Fibroblast of villous mesenchyme (primary cell): ENCODE data around the gene ZC3H10. TPM values are rescaled to one million over a fixed set of nuclear protein-coding genes. Genes with fewer than 3 reads are reported as not detected.
"Not testable (repeated sequence)": the region's sequence is repeated elsewhere in the genome, so short reads cannot be mapped to it uniquely, and the experiment has no call there.

Experiments
- DNase-seq: peaks from one replicate; pipeline ENCODE4 v3.0.0-alpha.2; 2010; ENCODE audit warnings: low read depth
- H3K4me3 ChIP-seq: 2 replicates; pipeline ENCODE4 v1.5.1; 2011; ENCODE audit warnings: low read depth, mild to moderate bottlenecking, low read length
- CTCF ChIP-seq: IDR thresholded peaks from 2 replicates; pipeline ENCODE4 v1.5.1; 2012; ENCODE audit warnings: low read depth, mild to moderate bottlenecking, low read length; ENCODE audit not compliant: insufficient read depth
- total RNA-seq: library from RNA; depleted of rRNA; stranded (reverse); fragments of >200 nt; gene quantifications from 2 replicates; pipeline ENCODE4 v1.2.3, GENCODE V29; 2012

ZC3H10 gene
- 3.9 and 4.3 TPM in 2 replicates for total RNA-seq

GRCh38 chr12:56117778-56118687 lies at the start of gene ZC3H10:
Gene ZC3H10, plus strand, starts transcription at chr12:56118266. Its CDS starts 2,297 bp downstream, at chr12:56120563.
- TF ChIP-seq CTCF = peak; percentile 54
- H3K4me3 ChIP-seq = peak within 1 kb of the TSS; percentile 78
- DNase-seq = peak; percentile 99

GRCh38 chr12:56071648-56072047 lies 46.4 kb upstream of the ZC3H10 start:
- DNase-seq = peak; percentile 23
- no peak overlapping the region for H3K4me3 ChIP-seq
- TF ChIP-seq CTCF = no peak

GRCh38 chr12:56074396-56074795 lies 43.7 kb upstream of the ZC3H10 start:
- H3K4me3 ChIP-seq = no peak overlapping the region
- TF ChIP-seq CTCF = no peak
- DNase-seq = no peak

- H3K4me3 ChIP-seq = not testable (repeated sequence)
- peak; percentile 57 for DNase-seq
These were observed 40.1 kb upstream of the ZC3H10 start for GRCh38 chr12:56077966-56078365.

- TF ChIP-seq CTCF = no peak
- no peak overlapping the region for H3K4me3 ChIP-seq
- no peak for DNase-seq
These were observed 39.6 kb upstream of the ZC3H10 start for GRCh38 chr12:56078427-56078826.

- H3K4me3 ChIP-seq = peak overlapping the region; percentile 70
These were observed 38.9 kb upstream of the ZC3H10 start for GRCh38 chr12:56078931-56079722.

More at GRCh38 chr12:56078931-56079722, 38.9 kb upstream of the ZC3H10 start:
- peak; percentile 79 for TF ChIP-seq CTCF
- DNase-seq = peak; percentile 81
